Measurements from ENCODE around the gene KCNJ9.
A peak's percentile ranks its signal among the peaks of the same experiment; 100 is the strongest.

KCNJ9 gene

DNA sequence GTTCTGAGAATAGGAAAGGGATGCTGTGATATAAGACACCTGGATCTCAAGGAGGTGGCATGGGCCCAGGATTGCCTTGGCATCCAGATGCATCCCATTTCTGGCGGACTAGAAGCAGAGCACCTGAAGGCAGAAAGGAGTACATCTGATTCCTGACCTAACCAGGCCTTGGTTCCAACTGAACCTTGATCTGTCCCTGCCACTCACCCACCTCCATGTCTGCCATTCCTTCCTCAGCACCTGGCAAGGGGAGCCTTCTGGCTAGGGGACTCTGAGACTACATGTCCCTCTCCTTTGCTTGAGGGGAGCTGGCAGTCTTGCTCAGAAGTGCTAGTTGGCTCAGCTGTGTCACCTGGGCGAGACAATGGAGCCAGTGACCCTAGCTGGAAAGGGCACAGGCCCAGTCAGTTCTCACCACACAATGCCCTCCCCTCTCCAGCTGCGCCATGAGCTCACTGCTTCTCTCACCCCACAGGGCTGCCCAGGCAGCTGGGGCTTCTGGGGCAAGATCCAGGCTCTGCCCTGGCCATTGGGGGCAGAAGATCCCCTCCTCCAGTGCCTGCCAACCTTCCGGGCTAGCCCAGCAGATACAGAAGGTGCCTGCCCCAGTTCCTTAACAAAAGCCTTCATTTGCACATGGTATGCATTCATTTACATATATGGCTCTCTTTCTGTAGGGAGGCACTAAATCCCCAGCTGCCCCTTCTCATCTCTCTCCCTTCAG lies 14.2 kb downstream of the KCNJ9 start:
- Histone ChIP-seq H3K4me3 (ENCODE audit: low read length) (no peak overlapping the region), H2AFZ (ENCODE audit: low read depth, low read length) (no peak overlapping the region), H3K9me3 (ENCODE audit: low read length) (no peaks in the 10 kb centered on the region), H3K27me3 (ENCODE audit: insufficient read depth, low read length) (no peaks in the 10 kb centered on the region), H3K36me3 (ENCODE audit: insufficient read depth, low read length) (no peaks in the 10 kb centered on the region), H3K4me1 (ENCODE audit: insufficient read depth, low read length) (peaks cover 27% of the 10 kb centered on the region)

DNA sequence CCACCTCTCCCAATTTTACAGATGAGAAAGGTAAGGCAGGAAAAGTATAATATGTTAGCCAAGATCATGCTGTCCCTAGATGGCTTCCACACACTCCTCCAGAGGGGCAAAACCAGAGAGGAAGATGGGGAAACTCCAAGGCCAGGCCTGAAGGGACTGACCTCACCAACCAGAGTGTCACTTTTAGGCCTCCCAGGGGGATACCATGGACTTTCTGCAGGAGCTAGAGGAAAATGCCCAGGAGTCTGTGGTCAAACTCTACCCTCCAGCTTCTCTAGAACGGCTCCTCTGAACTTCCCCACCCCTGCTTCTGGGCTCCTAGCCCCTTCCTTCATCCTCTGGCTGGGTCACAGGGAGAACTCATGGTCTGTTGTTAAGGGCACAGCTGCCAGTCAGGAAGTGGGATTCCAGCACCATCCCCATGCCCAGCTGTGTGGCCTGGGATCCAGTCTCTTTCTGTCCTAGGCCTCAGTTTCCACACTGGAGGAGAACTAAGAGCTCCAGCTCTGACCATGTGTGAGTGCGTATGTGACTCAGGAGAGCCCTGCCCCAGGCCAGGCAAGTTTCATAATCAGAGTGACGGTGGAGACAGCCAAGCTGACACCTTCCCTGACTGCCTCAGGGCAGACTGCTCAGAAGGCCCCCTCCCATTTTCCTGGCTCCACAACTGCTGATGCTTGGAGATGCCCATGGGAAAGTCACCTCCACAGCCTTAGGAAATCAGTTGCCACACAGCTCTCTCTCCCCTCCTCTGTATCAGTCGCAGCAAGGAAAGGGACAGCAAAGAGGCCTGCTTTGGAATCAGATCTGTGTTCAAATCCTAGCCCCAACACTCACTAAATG lies 15.2 kb downstream of the KCNJ9 start:
- Histone ChIP-seq H2AFZ (ENCODE audit: low read depth, low read length) (no peak overlapping the region), H3K9me3 (ENCODE audit: low read length) (no peaks in the 10 kb centered on the region), H3K36me3 (ENCODE audit: insufficient read depth, low read length) (no peaks in the 10 kb centered on the region), H3K4me3 (ENCODE audit: low read length) (no peak overlapping the region), H3K4me1 (ENCODE audit: insufficient read depth, low read length) (peaks cover 31% of the 10 kb centered on the region), H3K27me3 (ENCODE audit: insufficient read depth, low read length) (no peaks in the 10 kb centered on the region)

DNA sequence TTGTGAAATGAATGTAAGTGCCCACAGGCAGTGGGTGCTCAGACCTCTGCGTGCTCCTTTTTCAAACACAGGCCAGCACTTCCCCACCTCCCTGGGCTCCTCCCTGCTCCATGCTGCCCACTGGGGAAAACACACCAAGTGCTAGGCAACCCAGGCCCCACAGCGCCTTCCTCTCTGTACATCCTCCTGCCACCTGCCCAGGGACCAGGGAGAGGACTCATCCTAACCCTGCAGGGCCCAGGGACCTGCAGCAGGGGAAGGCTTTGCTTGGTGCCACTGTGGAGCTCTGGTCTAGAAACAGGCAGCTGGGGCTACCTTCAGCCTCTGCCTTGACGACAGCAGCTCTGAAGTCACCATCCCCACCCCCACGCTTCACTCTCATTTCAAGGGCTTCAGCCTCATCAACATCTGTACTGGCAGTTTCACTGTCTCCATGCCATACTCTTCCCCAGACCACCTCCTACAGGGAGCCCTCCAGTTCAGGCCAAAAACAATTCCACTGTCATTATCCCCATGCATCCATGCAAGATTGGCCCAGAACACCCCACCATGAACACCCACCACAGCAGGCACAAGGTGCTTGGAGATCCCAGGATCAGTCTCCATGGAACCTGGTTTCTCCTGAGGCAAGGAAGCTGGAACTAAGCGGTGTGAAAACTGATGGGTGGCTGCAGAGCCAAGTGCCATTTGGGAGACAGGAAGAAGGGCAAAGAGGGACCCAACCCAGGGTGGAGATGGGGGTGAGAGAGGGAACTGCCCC lies 16.0 kb downstream of the KCNJ9 start:
- H3K27me3 ChIP-seq (ENCODE audit: insufficient read depth, low read length) = no peaks in the 10 kb centered on the region
- no peaks in the 10 kb centered on the region for H3K9me3 ChIP-seq (ENCODE audit: low read length)
- no peaks in the 10 kb centered on the region for H3K36me3 ChIP-seq (ENCODE audit: insufficient read depth, low read length)
- peaks cover 39% of the 10 kb centered on the region for H3K4me1 ChIP-seq (ENCODE audit: insufficient read depth, low read length)
- no peak overlapping the region for H2AFZ ChIP-seq (ENCODE audit: low read depth, low read length)
- H3K4me3 ChIP-seq (ENCODE audit: low read length) = peak overlapping the region; percentile 60

DNA sequence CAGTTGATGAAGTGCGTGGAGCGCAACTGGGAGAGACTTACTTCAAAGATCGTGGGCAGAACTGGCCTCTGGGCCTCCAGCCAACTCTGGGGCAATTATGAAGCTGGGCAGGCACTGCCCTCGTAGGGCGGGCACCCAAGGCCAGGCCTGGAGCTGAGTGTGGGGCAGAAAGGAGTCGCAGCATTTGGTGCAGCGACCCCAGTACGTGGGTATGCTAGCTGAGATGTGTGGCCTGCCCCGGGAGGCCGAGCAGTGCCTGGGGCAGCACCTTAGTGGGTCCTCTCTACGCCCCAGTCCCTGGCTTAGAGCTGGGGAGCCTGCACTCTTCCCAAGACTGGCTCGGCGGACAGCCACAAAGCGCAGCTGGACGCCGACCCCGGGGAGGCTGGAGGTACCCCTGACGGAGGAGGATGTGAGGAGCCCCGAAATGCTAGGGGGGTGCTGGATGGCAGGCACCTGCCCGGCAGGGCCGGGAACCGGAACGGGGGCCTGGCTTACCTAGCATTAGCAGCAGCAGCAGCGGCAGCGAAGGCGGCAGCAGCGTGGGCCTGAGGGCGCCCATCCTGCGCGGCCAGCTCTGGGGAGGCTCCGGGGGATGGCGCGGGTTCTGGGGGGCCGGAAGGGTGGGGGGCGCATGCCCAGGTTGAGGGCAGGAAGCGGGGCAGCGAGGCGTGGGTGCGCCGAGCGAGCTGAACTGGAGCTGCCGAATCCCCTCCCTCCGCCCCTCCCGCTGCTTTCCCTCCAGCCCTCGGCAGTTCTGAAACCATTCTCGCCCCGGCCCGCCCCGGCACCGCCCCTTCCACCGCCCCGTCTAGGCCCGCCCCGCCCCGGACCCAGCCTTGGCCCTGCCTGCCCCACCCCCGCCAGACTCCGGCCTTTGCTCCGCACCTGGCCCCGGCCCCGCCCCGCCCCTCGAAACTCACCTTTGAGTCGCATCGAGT lies 16.8 kb downstream of the KCNJ9 start, which contains the start of gene IGSF8:
Gene IGSF8, minus strand, starts transcription at position 709 of the 941 bp plus-strand sequence. Its CDS starts 147 bp downstream, at position 562.
- Histone ChIP-seq H3K27me3 (ENCODE audit: insufficient read depth, low read length) (no peaks in the 10 kb centered on the region), H3K4me1 (ENCODE audit: insufficient read depth, low read length) (peaks cover 44% of the 10 kb centered on the region), H3K4me3 (ENCODE audit: low read length) (peak within 1 kb of the TSS; percentile 60), H3K9me3 (ENCODE audit: low read length) (no peaks in the 10 kb centered on the region), H3K36me3 (ENCODE audit: insufficient read depth, low read length) (no peaks in the 10 kb centered on the region), H2AFZ (ENCODE audit: low read depth, low read length) (peak within 1 kb of the TSS; percentile 63)

DNA sequence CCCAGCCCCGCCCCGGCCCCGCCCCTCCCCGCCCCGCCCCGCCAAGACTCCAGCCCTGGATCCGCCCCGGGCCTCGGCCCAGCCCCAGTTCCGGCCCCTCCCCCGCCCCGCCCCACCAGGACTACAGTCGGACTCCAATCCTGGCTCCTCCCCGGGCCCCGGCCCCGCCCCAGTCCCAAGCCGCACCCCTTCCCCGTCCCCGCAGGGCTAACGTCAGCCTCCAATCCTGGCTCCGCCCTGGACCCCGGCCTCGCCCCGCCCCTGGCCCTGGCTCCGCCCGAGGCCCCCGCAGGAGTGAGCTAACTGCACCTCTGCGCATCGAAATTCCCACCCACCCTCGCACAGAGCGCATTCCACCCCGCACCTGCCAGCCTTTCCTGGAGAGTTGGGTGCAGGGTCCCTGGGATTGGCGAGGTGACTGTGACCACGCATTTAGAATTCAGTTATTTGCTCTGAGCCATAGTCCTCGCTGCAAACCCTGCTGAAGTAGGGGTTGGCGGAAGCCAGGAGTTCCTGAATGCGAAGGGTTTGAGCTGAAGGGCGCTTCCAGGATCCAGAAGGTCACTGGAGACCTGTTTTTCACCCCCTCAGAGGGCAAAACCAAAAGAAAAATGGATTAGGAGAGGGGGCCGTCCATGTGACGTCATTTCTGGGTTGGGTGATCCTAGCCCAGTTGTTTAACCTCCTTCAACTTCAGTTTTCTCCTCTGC lies 17.7 kb downstream of the KCNJ9 start:
- no peaks in the 10 kb centered on the region for H3K27me3 ChIP-seq (ENCODE audit: insufficient read depth, low read length)
- peak overlapping the region; percentile 44 for H3K4me3 ChIP-seq (ENCODE audit: low read length)
- no peaks in the 10 kb centered on the region for H3K9me3 ChIP-seq (ENCODE audit: low read length)
- H2AFZ ChIP-seq (ENCODE audit: low read depth, low read length) = peak overlapping the region; percentile 63
- no peaks in the 10 kb centered on the region for H3K36me3 ChIP-seq (ENCODE audit: insufficient read depth, low read length)
- peaks cover 48% of the 10 kb centered on the region for H3K4me1 ChIP-seq (ENCODE audit: insufficient read depth, low read length)

DNA sequence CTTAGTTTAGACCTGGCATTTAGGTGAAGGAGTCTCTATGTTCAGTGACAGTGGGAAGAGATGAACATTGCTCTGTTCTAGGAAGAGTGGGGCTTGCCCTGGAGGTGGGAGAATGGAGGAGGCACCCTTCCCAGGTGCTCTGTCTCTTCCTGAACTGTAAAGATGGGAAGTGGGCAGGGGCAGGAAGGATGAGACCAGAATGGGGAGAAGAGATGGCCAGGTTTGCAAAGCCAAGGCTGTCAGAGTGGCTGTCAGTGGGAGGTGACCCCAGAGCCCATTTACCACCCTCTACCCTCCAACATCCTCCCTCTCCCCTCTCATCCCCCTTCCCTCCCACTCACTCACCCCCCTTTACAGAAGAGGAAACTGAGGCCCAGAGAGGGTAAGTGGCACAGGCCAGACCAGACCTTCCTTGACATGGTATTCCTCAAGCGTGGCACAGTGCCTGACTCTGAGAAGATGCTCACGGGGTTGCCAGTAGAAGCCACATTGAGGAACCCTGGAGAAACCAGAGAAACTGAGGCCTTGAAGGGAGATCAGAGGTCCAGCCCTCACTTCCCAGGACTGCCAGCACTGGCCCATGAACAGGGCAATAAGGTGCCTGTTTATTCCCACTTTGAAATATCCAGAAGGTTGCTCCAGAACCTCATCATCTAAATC lies 18.5 kb downstream of the KCNJ9 start:
- H2AFZ ChIP-seq (ENCODE audit: low read depth, low read length) = peak overlapping the region; percentile 63
- no peaks in the 10 kb centered on the region for H3K9me3 ChIP-seq (ENCODE audit: low read length)
- H3K27me3 ChIP-seq (ENCODE audit: insufficient read depth, low read length) = no peaks in the 10 kb centered on the region
- H3K4me3 ChIP-seq (ENCODE audit: low read length) = no peak overlapping the region
- no peaks in the 10 kb centered on the region for H3K36me3 ChIP-seq (ENCODE audit: insufficient read depth, low read length)
- H3K4me1 ChIP-seq (ENCODE audit: insufficient read depth, low read length) = peaks cover 48% of the 10 kb centered on the region

DNA sequence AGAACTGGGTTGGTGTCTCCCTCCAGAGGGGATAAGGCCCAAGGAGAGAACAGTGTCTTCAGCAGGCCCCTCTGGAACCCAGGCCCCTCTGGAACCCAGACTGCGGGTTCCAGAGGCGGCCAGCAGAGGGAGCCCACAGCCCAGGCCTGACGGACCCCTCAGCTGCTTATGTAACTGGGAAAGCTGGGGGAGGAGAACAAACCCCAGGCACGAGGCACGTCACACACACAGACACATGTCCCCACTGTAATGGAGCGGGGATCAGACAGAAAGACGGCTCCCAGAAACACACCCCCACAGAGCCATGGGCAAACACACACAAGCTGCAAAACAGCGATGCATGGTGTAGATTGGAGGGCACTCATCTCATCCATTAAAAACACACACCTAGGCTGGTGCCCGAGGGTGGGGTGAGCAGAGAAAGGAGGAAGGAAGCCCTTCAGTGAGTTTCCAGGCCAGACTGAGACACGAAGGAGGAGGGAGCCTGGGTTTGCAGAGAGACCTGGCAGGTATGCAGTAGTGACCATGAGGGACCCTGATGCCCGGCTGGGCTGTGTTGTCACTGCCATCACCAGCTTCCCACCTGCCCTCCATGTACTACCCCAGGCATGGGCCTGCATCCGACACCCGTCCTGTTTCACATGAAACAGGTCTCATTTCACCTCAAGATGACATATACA lies 19.8 kb downstream of the KCNJ9 start:
- Histone ChIP-seq H2AFZ (ENCODE audit: low read depth, low read length) (no peak overlapping the region), H3K36me3 (ENCODE audit: insufficient read depth, low read length) (no peaks in the 10 kb centered on the region), H3K4me1 (ENCODE audit: insufficient read depth, low read length) (peaks cover 36% of the 10 kb centered on the region), H3K4me3 (ENCODE audit: low read length) (no peak overlapping the region), H3K9me3 (ENCODE audit: low read length) (no peaks in the 10 kb centered on the region), H3K27me3 (ENCODE audit: insufficient read depth, low read length) (no peaks in the 10 kb centered on the region)

DNA sequence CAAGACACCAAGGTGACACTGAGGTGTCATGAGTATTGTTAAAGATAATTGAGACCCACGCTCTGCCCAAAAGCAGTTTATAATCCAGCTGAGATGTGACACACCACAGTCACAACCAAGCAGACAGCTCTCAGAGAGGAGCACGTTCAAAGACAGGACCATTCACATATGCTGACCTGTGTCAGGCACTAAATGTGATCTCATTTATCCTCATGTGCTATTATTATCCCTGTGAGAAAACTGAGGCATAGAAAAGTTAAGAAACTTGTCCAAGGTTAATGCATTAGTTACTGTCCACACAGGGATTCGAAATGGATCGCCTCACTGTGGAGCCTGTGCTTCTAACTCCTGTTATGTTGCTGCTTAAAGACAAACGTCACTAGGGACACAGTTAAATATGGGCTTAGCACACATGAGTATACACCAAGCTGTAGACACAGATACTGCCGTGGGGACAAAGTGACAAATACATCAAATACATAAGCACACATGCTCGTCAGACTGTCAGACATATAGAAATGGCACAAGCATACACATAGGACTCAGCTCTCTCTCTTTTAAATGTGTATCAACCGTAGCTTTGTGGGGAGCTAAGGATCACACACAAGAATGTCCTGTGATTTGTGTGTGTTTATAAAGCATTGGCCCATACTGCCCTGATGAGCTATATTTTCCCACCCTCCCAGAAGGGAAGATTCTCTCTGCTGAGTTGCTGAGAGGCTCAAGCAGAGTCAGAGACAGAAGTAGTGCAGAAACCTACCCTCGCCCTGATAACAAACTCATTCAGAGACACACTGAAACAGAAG lies 20.6 kb downstream of the KCNJ9 start:
- peaks cover 33% of the 10 kb centered on the region for H3K4me1 ChIP-seq (ENCODE audit: insufficient read depth, low read length)
- H2AFZ ChIP-seq (ENCODE audit: low read depth, low read length) = no peak overlapping the region
- no peaks in the 10 kb centered on the region for H3K27me3 ChIP-seq (ENCODE audit: insufficient read depth, low read length)
- no peak overlapping the region for H3K4me3 ChIP-seq (ENCODE audit: low read length)
- H3K9me3 ChIP-seq (ENCODE audit: low read length) = no peaks in the 10 kb centered on the region
- H3K36me3 ChIP-seq (ENCODE audit: insufficient read depth, low read length) = no peaks in the 10 kb centered on the region

DNA sequence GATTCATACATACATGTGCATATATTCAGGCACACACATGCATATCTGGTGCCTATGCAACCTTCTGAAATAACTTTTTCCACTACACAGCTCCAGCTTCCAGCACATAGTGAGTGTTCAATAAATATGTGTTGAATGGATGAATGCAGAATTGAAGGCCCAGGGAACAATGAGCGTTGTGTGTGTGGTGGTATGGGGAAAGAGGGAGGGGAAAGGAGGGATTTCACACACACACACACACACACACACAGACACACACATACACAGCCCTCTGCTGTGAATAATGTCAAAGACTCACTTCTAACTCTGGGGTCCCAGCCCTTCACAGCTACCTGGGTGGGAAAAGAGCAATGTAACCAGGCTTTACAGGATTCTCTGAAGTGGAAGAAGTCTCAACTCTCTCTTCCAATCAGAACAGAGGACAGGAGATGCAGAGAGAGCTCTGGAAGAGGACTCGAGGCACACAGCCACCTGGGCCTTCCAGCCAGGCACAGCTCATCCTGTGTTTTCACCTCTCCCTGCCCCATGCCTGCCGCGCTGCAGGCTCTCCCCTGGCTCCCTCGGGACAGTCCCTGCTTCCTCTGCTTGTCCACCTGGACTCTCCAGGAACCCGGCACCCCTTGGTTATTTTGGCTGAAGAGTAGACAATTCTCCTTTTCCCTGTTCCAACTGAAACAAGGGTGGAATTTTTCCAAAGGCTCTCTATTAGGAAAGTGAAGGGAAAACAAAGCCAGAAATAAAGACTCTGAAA lies 22.5 kb downstream of the KCNJ9 start:
- no peaks in the 10 kb centered on the region for H3K9me3 ChIP-seq (ENCODE audit: low read length)
- H3K27me3 ChIP-seq (ENCODE audit: insufficient read depth, low read length) = no peaks in the 10 kb centered on the region
- H3K4me1 ChIP-seq (ENCODE audit: insufficient read depth, low read length) = peaks cover 29% of the 10 kb centered on the region
- H2AFZ ChIP-seq (ENCODE audit: low read depth, low read length) = no peak overlapping the region
- no peak overlapping the region for H3K4me3 ChIP-seq (ENCODE audit: low read length)
- no peaks in the 10 kb centered on the region for H3K36me3 ChIP-seq (ENCODE audit: insufficient read depth, low read length)

DNA sequence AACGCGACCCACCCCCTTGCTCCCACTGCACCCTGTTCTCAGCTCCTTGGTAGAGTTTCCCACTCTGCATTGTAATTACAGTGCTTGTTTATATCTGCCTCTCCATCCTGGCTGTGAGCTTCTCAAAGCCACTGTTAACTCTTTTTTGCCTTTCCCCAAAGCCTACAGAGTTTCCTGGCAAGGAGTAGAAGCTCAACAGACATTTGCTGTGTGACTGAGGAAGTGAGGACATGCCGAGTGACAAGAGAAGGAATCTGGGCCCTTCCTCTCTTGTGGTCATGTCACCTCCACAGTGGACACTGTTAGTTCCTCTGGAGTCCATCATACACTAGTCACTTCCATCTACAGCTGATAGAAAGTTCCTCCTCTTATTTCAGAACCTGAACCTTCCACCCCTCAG lies 23.1 kb downstream of the KCNJ9 start:
- Histone ChIP-seq H3K27me3 (ENCODE audit: insufficient read depth, low read length) (no peaks in the 10 kb centered on the region), H2AFZ (ENCODE audit: low read depth, low read length) (no peak overlapping the region), H3K4me1 (ENCODE audit: insufficient read depth, low read length) (peaks cover 30% of the 10 kb centered on the region), H3K4me3 (ENCODE audit: low read length) (no peak overlapping the region), H3K36me3 (ENCODE audit: insufficient read depth, low read length) (no peaks in the 10 kb centered on the region), H3K9me3 (ENCODE audit: low read length) (no peaks in the 10 kb centered on the region)

Data from neuron (in vitro differentiated cells).